IMR-90 (cell line): Measurements from ENCODE around the gene CXCL3. TPM values are rescaled to one million over a fixed set of nuclear protein-coding genes. Genes with fewer than 3 reads are reported as not detected.

Experiments used
- ATAC-seq: fragments of 200-7000 bp; cut with Tn5 transposase; 2 replicates; pipeline ENCODE4 v1.9.1; 2020; ENCODE audit warnings: low read depth, mild to moderate bottlenecking, moderate library complexity
- BruUV-seq: library from RNA; stranded (reverse); fragments of 400-500 nt; replicated peaks from 2 replicates; lab custom pipeline; 2021; lab: Mats Ljungman, UMichigan
- CTCF ChIA-PET: fragments of 300-600 bp; formaldehyde crosslinking; extraction: SDS; loops from one replicate; lab custom pipeline; 2021; ENCODE audit warnings: antibody characterized with exemption; lab: Yijun Ruan, JAX
- POLR2A ChIA-PET: fragments of 300-600 bp; sonication (Branson Sonifier 250); formaldehyde crosslinking; loops from one replicate; lab custom pipeline; 2022; ENCODE audit warnings: antibody characterized with exemption; ENCODE audit not compliant: unreplicated experiment; lab: Charles Lee
- DNase-seq: peaks from one replicate; pipeline ENCODE4 v3.0.0; 2013
- H2AFZ ChIP-seq: replicated peaks from 2 replicates; pipeline ENCODE3; 2013; ENCODE audit warnings: low read length, mild to moderate bottlenecking; ENCODE audit not compliant: poor library complexity
- H2AK5ac ChIP-seq: 2 replicates; pipeline ENCODE4 v1.6.1; 2013; ENCODE audit warnings: low read depth, low read length, inconsistent platforms
- H2AK9ac ChIP-seq: replicated peaks from 2 replicates; pipeline ENCODE3; 2013; ENCODE audit warnings: mild to moderate bottlenecking, low read depth, low read length, moderate library complexity; ENCODE audit not compliant: poor library complexity
- H2BK120ac ChIP-seq: 2 replicates; pipeline ENCODE4 v1.6.1; 2013; ENCODE audit warnings: low read depth, low read length, inconsistent platforms
- H2BK15ac ChIP-seq: 3 replicates; pipeline ENCODE4 v1.6.1; 2013; ENCODE audit warnings: low read depth, low read length, inconsistent platforms
- H2BK20ac ChIP-seq: 2 replicates; pipeline ENCODE4 v1.6.1; 2013; ENCODE audit warnings: low read depth, mild to moderate bottlenecking, inconsistent platforms, low read length, moderate library complexity
- H2BK5ac ChIP-seq: 2 replicates; pipeline ENCODE4 v1.6.1; 2013; ENCODE audit warnings: mild to moderate bottlenecking, low read depth, low read length, inconsistent platforms; ENCODE audit not compliant: poor library complexity, severe bottlenecking
- H3K14ac ChIP-seq: replicated peaks from 2 replicates; pipeline ENCODE4 v1.6.1; 2013; ENCODE audit warnings: low read depth, low read length, inconsistent platforms
- H3K18ac ChIP-seq: 2 replicates; pipeline ENCODE4 v1.6.1; 2013; ENCODE audit warnings: low read depth, low read length, control low read depth
- H3K23ac ChIP-seq: 2 replicates; pipeline ENCODE4 v1.6.1; 2013; ENCODE audit warnings: low read depth, low read length, inconsistent platforms
- H3K27ac ChIP-seq: 2 replicates; pipeline ENCODE4 v1.5.1; 2013; ENCODE audit warnings: mild to moderate bottlenecking, control low read depth, low read length; ENCODE audit not compliant: insufficient read depth
- H3K27me3 ChIP-seq: 2 replicates; pipeline ENCODE4 v1.6.1; 2013; ENCODE audit warnings: low read length; ENCODE audit not compliant: control insufficient read depth, insufficient read depth
- H3K36me3 ChIP-seq: 2 replicates; pipeline ENCODE4 v1.6.1; 2013; ENCODE audit warnings: low read length, mixed read lengths; ENCODE audit not compliant: control insufficient read depth, insufficient read depth
- H3K4ac ChIP-seq: 2 replicates; pipeline ENCODE4 v1.6.1; 2013; ENCODE audit warnings: low read depth, low read length, inconsistent platforms
- H3K4me1 ChIP-seq: 2 replicates; pipeline ENCODE4 v1.6.1; 2013; ENCODE audit warnings: low read length, mixed read lengths; ENCODE audit not compliant: control insufficient read depth, insufficient read depth
- H3K4me2 ChIP-seq: 2 replicates; pipeline ENCODE4 v1.6.1; 2013; ENCODE audit warnings: low read depth, mild to moderate bottlenecking, control low read depth, low read length, moderate library complexity
- H3K4me3 ChIP-seq: 2 replicates; pipeline ENCODE4 v1.5.1; 2013; ENCODE audit warnings: low read depth, mild to moderate bottlenecking, control low read depth, low read length, moderate library complexity; ENCODE audit not compliant: insufficient read depth
- H3K56ac ChIP-seq: 2 replicates; pipeline ENCODE4 v1.6.1; 2013; ENCODE audit warnings: low read length, inconsistent platforms; ENCODE audit not compliant: insufficient read depth; ENCODE audit errors: extremely low read depth
- H3K79me1 ChIP-seq, 2 experiments: 2 replicates each; pipeline ENCODE4 v1.6.1; 2013; ENCODE audit warnings: low read length in 2 of 2, inconsistent platforms in 1 of 2, low read depth in 1 of 2
- H3K9ac ChIP-seq: 2 replicates; pipeline ENCODE4 v1.6.1; 2013; ENCODE audit warnings: low read depth, low read length, control low read depth
- H3K9me1 ChIP-seq: 2 replicates; pipeline ENCODE4 v1.6.1; 2013; ENCODE audit warnings: low read length, inconsistent platforms; ENCODE audit not compliant: insufficient read depth
- H3K9me3 ChIP-seq: 2 replicates; pipeline ENCODE4 v1.6.1; 2013; ENCODE audit warnings: low read length; ENCODE audit not compliant: control insufficient read depth, insufficient read depth
- H4K20me1 ChIP-seq: 2 replicates; pipeline ENCODE4 v1.6.1; 2013; ENCODE audit warnings: low read length, inconsistent platforms; ENCODE audit not compliant: insufficient read depth
- H4K5ac ChIP-seq: 2 replicates; pipeline ENCODE4 v1.6.1; 2013; ENCODE audit warnings: mild to moderate bottlenecking, low read depth, low read length, control low read depth
- H4K8ac ChIP-seq, 2 experiments: 2 replicates each; pipeline ENCODE4 v1.6.1; 2013; ENCODE audit warnings: low read depth in 2 of 2, low read length in 2 of 2, control low read depth in 1 of 2, inconsistent platforms in 1 of 2
- H4K91ac ChIP-seq: 2 replicates; pipeline ENCODE4 v1.6.1; 2013; ENCODE audit warnings: low read depth, low read length, inconsistent platforms; ENCODE audit not compliant: insufficient read depth
- CHD1 ChIP-seq: IDR thresholded peaks from 2 replicates; pipeline ENCODE4 v1.6.1; 2012; ENCODE audit warnings: low read depth, low read length, improper control_type of control experiment
- FOS ChIP-seq: fragments of 150-350 bp; IDR thresholded peaks from 2 replicates; pipeline ENCODE4 v1.6.1; 2016; ENCODE audit warnings: low read depth, low read length
- MXI1 ChIP-seq: IDR thresholded peaks from 2 replicates; pipeline ENCODE4 v1.6.1; 2012; ENCODE audit warnings: low read depth, mild to moderate bottlenecking, low read length, moderate library complexity, borderline replicate concordance
- POLR2A ChIP-seq: IDR thresholded peaks from 2 replicates; pipeline ENCODE4 v1.6.1; 2012; ENCODE audit warnings: mild to moderate bottlenecking, low read depth, low read length
- RAD21 ChIP-seq: IDR thresholded peaks from 2 replicates; pipeline ENCODE4 v1.6.1; 2012; ENCODE audit warnings: low read length, improper control_type of control experiment
- SMC3 ChIP-seq: fragments of 150-350 bp; IDR thresholded peaks from 2 replicates; pipeline ENCODE4 v1.6.1; 2016; ENCODE audit warnings: low read depth, mild to moderate bottlenecking, antibody characterized with exemption, low read length, moderate library complexity
- WGBS, 2 experiments: methylation state at CpG; one replicate each; pipeline versions ENCODE4 v1.1.5 to v1.1.7; 2013; ENCODE audit warnings: missing lambda C conversion rate in 2 of 2; ENCODE audit not compliant: insufficient read length in 1 of 2; ENCODE audit errors: extremely low coverage in 2 of 2; 5-methylcytosine and 5-hydroxymethylcytosine counted together
- dilution Hi-C: fragments of 300-500 bp; cut with HindIII; formaldehyde crosslinking; loops from one replicate; pipeline ENCODE4 v1.14.3; 2018; ENCODE audit warnings: low sequenced_read_pairs; ENCODE audit not compliant: unreplicated experiment
- in situ Hi-C: fragments of 300-500 bp; cut with MboI; formaldehyde crosslinking; loops from 3 replicates; pipeline ENCODE4 v1.14.3; 2019; ENCODE audit warnings: low sequenced_read_pairs, inconsistent platforms, mixed read lengths
- intact Hi-C: fragments of 100-400 bp; cut with micrococcal nuclease; formaldehyde crosslinking; loops from 2 replicates; pipeline ENCODE4 v1.10.0; 2022
- polyA plus RNA-seq, 3 experiments: library from polyadenylated mRNA; depleted of rRNA; stranded (reverse); fragments of >200 nt; gene quantifications; 2 replicates each; pipeline ENCODE4 v1.2.3, GENCODE V29; 2012; ENCODE audit warnings: low replicate concordance in 1 of 3
- total RNA-seq: library from RNA; depleted of rRNA; stranded (reverse); fragments of >200 nt; gene quantifications from 2 replicates; pipeline ENCODE4 v1.2.3, GENCODE V29; 2012
- TF ChIP-seq, protein P1 (sequence below): fragments of 150-350 bp; IDR thresholded peaks from 2 replicates; pipeline ENCODE4 v1.6.1; 2016; ENCODE audit warnings: low read depth, mild to moderate bottlenecking, low read length, moderate library complexity, borderline replicate concordance
- TF ChIP-seq, protein P2 (sequence below): conservative IDR thresholded peaks from 2 replicates; pipeline ENCODE4 v1.5.1; 2012; ENCODE audit warnings: mild to moderate bottlenecking, low read depth, low read length, improper control_type of control experiment
- TF ChIP-seq, protein P3 (sequence below): fragments of 150-350 bp; IDR thresholded peaks from 2 replicates; pipeline ENCODE4 v1.6.1; 2017; ENCODE audit warnings: mild to moderate bottlenecking, antibody characterized with exemption, low read length, low read depth

The CXCL3 gene
- total and polyA plus RNA-seq, 2 of the 4 experiments (the other 2 are of a cell fraction): 0.18 to 0.74 TPM

GRCh38 chr4:74045247-74045646, 6.8 kb upstream of the CXCL3 start:
- Histone ChIP-seq H3K18ac (no peak overlapping the region), H3K23ac (no peak overlapping the region), H3K9ac (no peak overlapping the region), H3K4ac (no peak overlapping the region), H3K4me2 (no peak overlapping the region), H4K20me1 (no peaks in the 10 kb centered on the region), H3K56ac (no peak overlapping the region), H3K14ac (no peak overlapping the region), H2BK20ac (no peak overlapping the region), H3K79me1 (no peaks in the 10 kb centered on the region), H3K9me1 (no peaks in the 10 kb centered on the region), H3K27ac (no peak overlapping the region), H3K27me3 (no peaks in the 10 kb centered on the region), H3K4me3 (no peak overlapping the region), H3K4me1 (no peaks in the 10 kb centered on the region; the same call in 1 of the 2 replicates), H2BK5ac (no peak overlapping the region), H2BK120ac (no peak overlapping the region), H4K5ac (no peak overlapping the region), H2BK15ac (no peak overlapping the region; the same call in 2 of the 3 replicates), H2AK5ac (no peak overlapping the region), H4K8ac (no peak overlapping the region), H3K36me3 (no peaks in the 10 kb centered on the region), H2AFZ (no peak overlapping the region), H3K9me3 (peaks cover 2% of the 10 kb centered on the region; the same call in 1 of the 2 replicates), H4K91ac (no peak overlapping the region), H2AK9ac (no peak overlapping the region)
- no peak for DNase-seq
- TF ChIP-seq RAD21 (no peak), FOS (no peak), POLR2A (no peak), CHD1 (no peak), MXI1 (no peak), SMC3 (no peak)
- TF ChIP-seq, protein P1, sequence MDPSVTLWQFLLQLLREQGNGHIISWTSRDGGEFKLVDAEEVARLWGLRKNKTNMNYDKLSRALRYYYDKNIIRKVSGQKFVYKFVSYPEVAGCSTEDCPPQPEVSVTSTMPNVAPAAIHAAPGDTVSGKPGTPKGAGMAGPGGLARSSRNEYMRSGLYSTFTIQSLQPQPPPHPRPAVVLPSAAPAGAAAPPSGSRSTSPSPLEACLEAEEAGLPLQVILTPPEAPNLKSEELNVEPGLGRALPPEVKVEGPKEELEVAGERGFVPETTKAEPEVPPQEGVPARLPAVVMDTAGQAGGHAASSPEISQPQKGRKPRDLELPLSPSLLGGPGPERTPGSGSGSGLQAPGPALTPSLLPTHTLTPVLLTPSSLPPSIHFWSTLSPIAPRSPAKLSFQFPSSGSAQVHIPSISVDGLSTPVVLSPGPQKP: no peak
- TF ChIP-seq, protein P2, sequence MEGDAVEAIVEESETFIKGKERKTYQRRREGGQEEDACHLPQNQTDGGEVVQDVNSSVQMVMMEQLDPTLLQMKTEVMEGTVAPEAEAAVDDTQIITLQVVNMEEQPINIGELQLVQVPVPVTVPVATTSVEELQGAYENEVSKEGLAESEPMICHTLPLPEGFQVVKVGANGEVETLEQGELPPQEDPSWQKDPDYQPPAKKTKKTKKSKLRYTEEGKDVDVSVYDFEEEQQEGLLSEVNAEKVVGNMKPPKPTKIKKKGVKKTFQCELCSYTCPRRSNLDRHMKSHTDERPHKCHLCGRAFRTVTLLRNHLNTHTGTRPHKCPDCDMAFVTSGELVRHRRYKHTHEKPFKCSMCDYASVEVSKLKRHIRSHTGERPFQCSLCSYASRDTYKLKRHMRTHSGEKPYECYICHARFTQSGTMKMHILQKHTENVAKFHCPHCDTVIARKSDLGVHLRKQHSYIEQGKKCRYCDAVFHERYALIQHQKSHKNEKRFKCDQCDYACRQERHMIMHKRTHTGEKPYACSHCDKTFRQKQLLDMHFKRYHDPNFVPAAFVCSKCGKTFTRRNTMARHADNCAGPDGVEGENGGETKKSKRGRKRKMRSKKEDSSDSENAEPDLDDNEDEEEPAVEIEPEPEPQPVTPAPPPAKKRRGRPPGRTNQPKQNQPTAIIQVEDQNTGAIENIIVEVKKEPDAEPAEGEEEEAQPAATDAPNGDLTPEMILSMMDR: no peak
- TF ChIP-seq, protein P3, sequence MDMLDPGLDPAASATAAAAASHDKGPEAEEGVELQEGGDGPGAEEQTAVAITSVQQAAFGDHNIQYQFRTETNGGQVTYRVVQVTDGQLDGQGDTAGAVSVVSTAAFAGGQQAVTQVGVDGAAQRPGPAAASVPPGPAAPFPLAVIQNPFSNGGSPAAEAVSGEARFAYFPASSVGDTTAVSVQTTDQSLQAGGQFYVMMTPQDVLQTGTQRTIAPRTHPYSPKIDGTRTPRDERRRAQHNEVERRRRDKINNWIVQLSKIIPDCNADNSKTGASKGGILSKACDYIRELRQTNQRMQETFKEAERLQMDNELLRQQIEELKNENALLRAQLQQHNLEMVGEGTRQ: no peak
- ATAC-seq: no peak
- WGBS, 2 experiments: no CpG with 5 or more reads among the region's 3 CpGs
- dilution Hi-C loops (no loop called here), in situ Hi-C loops (no loop called here), intact Hi-C loops (no loop called here)
- no TSS peak for BruUV-seq
- ChIA-PET CTCF (no interaction called here), POLR2A (no interaction called here)
